22Rv1 (cell line): Measurements from ENCODE around the gene RNF112.

Experiments
- ZFX ChIP-seq: fragments of 450-650 bp; IDR thresholded peaks from 2 replicates; pipeline ENCODE4 v1.6.1; 2017; ENCODE audit warnings: antibody characterized with exemption, borderline replicate concordance
- TF ChIP-seq, protein P1 (sequence below): fragments of 450-650 bp; IDR thresholded peaks from 2 replicates; pipeline ENCODE4 v1.5.1; 2017; ENCODE audit warnings: mild to moderate bottlenecking

DNA sequence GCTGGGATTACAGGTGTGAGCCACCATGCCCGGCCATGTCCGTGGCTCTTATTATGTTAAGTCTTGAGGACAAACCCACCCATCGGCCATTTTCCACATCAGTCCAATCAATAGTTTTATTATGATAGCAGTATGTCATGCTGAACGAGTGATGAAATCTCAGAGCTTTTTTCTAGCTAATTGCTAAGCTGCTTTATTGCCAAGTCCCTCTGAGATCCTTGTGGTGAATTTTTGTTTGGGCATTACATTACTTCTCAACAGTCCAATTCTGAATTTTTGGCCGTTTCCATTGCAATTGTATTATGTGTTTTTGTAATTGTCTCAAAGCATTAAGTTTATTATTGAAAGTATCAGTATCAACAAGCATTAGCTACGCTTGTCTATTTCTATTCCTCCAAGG, 10.9 kb downstream of the RNF112 start:
- TF ChIP-seq, protein P1, sequence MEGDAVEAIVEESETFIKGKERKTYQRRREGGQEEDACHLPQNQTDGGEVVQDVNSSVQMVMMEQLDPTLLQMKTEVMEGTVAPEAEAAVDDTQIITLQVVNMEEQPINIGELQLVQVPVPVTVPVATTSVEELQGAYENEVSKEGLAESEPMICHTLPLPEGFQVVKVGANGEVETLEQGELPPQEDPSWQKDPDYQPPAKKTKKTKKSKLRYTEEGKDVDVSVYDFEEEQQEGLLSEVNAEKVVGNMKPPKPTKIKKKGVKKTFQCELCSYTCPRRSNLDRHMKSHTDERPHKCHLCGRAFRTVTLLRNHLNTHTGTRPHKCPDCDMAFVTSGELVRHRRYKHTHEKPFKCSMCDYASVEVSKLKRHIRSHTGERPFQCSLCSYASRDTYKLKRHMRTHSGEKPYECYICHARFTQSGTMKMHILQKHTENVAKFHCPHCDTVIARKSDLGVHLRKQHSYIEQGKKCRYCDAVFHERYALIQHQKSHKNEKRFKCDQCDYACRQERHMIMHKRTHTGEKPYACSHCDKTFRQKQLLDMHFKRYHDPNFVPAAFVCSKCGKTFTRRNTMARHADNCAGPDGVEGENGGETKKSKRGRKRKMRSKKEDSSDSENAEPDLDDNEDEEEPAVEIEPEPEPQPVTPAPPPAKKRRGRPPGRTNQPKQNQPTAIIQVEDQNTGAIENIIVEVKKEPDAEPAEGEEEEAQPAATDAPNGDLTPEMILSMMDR, result no peak
- TF ChIP-seq ZFX, result no peak
